GM21529 (cell line): ENCODE data around the gene GRAMD4.

Experiments used
- ATAC-seq: cut with Tn5 transposase; IDR thresholded peaks from one replicate; pipeline ENCODE4 v1.9.1; 2021; ENCODE audit not compliant: unreplicated experiment

Gene GRAMD4

DNA sequence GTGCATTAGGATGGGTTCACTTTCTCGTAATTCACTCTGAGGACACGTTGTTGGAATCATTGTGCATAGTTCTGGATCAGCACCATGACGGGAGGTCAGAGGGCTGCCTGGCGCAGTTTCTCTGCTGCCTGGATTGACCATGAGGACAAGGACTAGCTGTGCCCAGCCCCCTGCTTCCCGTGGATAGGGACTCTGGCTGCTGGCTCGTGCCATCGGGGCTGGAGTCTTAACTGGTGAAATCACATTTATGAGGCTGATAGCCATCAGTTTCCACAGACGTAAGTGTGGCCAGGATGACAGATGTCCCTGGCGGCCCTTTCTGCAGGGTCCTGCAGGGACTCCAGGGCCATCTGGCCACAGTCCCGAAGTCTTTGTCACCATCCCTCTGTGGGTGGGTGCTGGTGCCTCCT is 24.1 kb upstream of the GRAMD4 start:
- no peak for ATAC-seq

GRCh38 chr22:46596819-46597218 is 23.4 kb upstream of the GRAMD4 start:
- no peak for ATAC-seq

GRCh38 chr22:46598224-46598623 is 22.0 kb upstream of the GRAMD4 start:
- ATAC-seq = no peak

DNA sequence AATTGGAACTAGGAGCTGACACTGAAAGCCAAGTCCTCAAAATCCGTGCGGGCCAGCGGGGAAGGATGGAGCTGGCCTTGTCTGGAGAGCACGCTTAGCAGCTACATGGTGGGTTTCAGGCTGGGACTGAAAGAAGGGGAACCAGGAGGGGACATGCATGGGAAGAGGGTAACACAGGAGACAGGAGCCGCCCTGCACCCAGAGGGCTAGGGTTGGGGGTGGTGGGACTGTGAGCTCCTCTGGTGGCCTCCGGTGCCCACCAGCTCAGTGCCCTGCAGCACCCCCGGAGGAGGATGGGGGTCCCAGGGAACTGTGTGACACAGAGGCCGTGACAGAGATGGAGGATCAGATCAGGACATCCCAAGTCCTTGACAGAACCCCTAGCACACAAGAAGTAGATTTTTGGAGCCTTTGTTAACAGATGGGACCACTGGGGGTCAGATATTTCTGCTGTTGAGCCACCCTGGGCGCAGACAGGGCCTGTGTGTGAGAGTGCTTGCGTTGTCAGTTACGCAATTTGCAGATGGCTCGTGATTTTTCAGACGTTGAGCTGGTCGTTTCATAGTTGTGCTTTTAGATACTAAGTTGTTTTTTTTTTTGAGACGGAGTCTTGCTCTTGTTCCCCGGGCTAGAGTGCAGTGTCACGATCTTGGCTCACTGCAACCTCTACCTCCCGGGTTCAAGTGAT is 21.3 kb upstream of the GRAMD4 start:
- no peak for ATAC-seq

- ATAC-seq = no peak
These were observed 19.9 kb upstream of the GRAMD4 start for GRCh38 chr22:46600273-46600796.

DNA sequence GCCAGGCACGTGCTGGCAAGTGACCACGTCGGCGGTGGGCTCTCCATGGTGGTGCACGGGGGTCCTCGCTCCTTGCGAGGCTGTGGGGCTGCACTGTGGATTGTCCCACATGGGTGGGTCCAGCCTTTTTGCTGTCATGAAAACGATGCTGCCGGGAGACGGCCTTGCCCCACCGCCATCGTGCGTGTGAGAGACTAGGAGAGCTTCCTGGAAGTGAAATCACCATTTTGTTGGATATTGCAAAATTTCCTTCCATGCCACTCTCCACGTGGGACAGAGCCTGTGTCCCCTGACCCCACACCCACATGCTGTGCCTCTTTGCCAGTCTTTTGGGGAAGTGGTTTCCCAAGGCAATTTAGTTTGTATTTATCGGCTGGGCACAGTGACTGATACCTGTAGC is 18.2 kb upstream of the GRAMD4 start:
- no peak for ATAC-seq

DNA sequence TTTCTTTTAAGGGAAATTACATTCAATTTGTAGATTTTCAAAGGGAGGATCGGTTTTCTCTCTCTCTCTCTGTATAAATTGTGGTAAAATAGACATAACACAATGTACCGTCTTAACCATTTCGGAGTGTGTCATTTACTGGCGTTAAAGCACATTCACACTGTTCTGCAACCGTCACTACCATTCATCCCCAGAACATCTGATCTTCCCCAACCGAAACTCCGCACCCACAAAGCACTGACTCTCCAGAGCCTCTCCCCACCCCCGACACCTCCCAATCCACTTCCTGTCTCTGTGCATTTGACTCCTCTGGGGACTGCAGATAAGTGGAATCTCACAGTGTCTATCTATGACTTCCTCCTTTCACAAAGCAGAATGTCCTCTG is 15.9 kb upstream of the GRAMD4 start:
- no peak for ATAC-seq

- no peak for ATAC-seq
These were observed 15.1 kb upstream of the GRAMD4 start for GRCh38 chr22:46605117-46605516.

- ATAC-seq = no peak
These were observed 13.3 kb upstream of the GRAMD4 start for GRCh38 chr22:46606886-46607285.

DNA sequence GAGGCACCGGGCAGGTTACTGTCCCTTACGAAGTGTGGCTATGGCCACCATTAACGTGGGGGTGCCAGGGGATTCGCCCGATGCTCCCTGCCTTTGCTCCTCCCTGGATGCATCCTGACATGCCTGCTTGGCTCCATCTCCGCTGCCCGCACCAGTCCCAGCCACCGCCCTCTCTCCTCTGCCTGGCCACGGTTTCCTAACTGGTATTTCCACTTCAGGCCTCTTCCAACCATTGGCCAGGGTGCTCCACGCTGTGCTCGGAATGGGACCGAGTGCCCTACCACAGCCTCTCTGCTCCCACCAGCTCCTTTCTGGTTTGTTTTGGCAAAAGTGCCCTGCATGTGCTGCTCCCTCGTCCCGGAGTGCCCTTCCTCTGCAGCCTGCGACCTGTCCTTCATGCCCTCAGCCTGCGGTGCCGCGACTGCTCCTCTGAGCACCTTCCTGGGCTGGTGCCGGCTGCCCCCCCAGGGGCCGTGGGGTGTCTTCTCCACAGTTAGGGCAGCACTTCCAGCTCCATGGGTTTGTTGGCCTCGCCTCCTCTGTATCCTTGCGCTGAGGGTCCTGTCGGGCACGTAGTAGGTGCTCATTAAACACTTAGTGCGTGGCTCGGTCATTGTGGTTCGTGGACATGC is 12.6 kb upstream of the GRAMD4 start:
- ATAC-seq = no peak

- ATAC-seq = no peak
These were observed 11.0 kb upstream of the GRAMD4 start for GRCh38 chr22:46609175-46609690.

GRCh38 chr22:46609724-46610201 is 10.4 kb upstream of the GRAMD4 start:
- ATAC-seq = no peak

DNA sequence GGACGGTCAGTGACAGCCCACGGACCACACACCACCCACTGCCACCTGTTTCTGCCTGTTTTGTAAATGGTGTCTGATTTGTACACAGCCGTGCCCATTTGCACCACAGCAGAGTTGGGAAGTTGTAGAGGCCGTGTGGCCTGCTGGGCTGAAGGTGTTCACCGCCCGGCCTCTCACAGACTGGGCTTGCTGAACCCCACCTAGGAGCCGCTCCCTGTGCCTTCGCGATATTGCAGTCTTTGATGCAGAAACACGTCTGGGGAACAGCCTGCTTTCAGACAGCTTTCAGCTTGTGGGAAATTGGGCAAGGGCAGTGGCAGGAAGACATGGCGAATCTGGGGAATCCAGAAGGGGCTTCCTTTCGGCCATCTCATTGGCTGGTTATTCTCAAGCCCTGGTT is 9.8 kb upstream of the GRAMD4 start:
- no peak for ATAC-seq

DNA sequence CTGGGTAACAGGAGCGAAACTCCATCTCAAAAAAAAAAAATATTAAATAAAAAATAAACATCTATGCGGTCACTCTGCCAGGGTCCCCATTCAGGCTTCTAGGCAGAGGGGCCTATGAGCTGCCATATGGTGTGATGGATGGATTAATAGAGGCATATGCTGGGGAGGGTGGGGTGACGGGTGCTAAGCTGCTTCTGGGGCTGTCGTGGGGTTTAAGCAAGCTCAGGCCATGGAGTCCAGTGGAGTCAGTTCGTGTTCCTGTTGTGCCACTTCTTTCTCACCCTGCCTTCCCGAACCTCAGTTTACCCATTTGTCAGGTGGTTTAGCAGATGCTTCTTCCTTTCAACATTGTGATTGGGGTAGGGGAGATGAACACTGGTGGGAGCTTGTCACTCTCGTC is 9.0 kb upstream of the GRAMD4 start:
- ATAC-seq = no peak

- ATAC-seq = no peak
These were observed 7.8 kb upstream of the GRAMD4 start for GRCh38 chr22:46612341-46612903.

GRCh38 chr22:46612904-46613605 is 7.1 kb upstream of the GRAMD4 start:
- ATAC-seq = no peak

GRCh38 chr22:46613606-46614021 is 6.6 kb upstream of the GRAMD4 start:
- ATAC-seq = no peak

GRCh38 chr22:46614025-46614931 is 5.9 kb upstream of the GRAMD4 start:
- peak; percentile 46 for ATAC-seq

DNA sequence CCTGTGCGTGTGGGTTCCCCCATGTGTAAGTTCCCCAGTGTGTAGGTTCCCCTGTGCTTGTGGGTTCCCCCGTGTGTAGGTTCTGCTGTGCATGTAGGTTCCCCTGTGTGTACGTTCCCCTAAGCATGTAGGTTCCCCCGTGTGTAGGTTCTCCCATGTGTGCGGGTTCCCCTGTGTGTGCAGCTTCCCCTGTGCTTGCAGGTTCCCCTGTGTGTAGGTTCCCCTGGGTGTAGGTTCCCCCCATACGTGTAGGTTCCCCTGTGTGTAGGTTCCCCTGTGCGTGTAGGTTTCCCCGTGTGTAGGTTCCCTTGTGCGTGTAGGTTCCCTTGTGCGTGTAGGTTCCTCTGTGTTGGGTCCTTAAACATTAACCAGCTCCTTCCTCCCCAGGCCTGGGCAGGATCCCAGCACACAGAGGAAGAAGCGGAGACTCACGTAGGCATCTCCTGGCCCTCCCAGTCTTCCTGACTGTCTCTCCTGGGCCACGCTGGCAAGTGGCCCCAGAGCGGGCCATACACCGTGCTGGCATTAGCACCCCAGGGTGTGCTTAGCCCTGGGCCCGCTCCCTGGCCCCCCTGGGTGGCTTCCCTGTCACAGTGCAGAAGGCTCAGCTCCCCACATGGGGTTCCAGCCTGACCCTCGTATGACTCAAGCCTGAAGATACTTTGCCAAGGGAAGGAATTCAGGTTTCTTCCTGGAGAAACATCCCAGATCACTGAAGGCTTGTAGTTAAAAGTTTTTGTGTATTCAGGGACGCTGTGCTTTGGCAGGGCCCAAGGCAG is 2.8 kb upstream of the GRAMD4 start:
- no peak for ATAC-seq
